GM12878 (cell line): Measurements from ENCODE around the gene MGLL.

Experiments
- BMI1 ChIP-seq: fragments of 450-650 bp; IDR thresholded peaks from 2 replicates; pipeline ENCODE4 v1.6.1; 2016; ENCODE audit warnings: mild to moderate bottlenecking, moderate library complexity, borderline replicate concordance
- CEBPB ChIP-seq, 2 experiments: fragments of 150-350 bp in 1 of 2; IDR thresholded peaks; 2 replicates each; pipeline ENCODE4 v1.6.1; 2012 to 2014; ENCODE audit warnings: low read depth in 2 of 2, low read length in 2 of 2, borderline replicate concordance in 1 of 2, inconsistent platforms in 1 of 2
- EP300 ChIP-seq, 2 experiments: fragments of 150-350 bp in 1 of 2; IDR thresholded peaks; 2 replicates each; pipeline ENCODE4 v1.6.1; 2011 to 2012; ENCODE audit warnings: low read depth in 2 of 2, low read length in 2 of 2, borderline replicate concordance in 1 of 2, improper control_type of control experiment in 1 of 2, inconsistent platforms in 1 of 2; ENCODE audit not compliant: control insufficient read depth in 1 of 2
- HSF1 ChIP-seq: fragments of 150-350 bp; IDR thresholded peaks from 2 replicates; pipeline ENCODE4 v1.6.1; 2014; ENCODE audit warnings: mild to moderate bottlenecking, low read depth, low read length
- NFIC ChIP-seq: IDR thresholded peaks from 2 replicates; pipeline ENCODE4 v1.6.1; 2012; ENCODE audit warnings: low read depth, mild to moderate bottlenecking, inconsistent platforms, low read length, moderate library complexity
- NR2C2 ChIP-seq: IDR thresholded peaks from 2 replicates; pipeline ENCODE4 v1.6.1; 2011; ENCODE audit warnings: borderline replicate concordance, low read depth; ENCODE audit not compliant: control insufficient read depth, insufficient read length
- NR2F1 ChIP-seq: fragments of 450-650 bp; conservative IDR thresholded peaks from 2 replicates; pipeline ENCODE4 v1.6.1; 2017; ENCODE audit warnings: mild to moderate bottlenecking
- POLR2A ChIP-seq: IDR thresholded peaks from 2 replicates; pipeline ENCODE4 v1.6.1; 2011; ENCODE audit warnings: low read depth, mild to moderate bottlenecking, low read length
- POLR2AphosphoS5 ChIP-seq: IDR thresholded peaks from 2 replicates; pipeline ENCODE4 v1.6.1; 2011; ENCODE audit warnings: mild to moderate bottlenecking, low read length, inconsistent platforms
- SP1 ChIP-seq: IDR thresholded peaks from one replicate; pipeline ENCODE4 v1.6.1; 2011; ENCODE audit warnings: low read depth, low read length
- YY1 ChIP-seq: IDR thresholded peaks from 2 replicates; pipeline ENCODE4 v1.6.1; 2011; ENCODE audit warnings: low read depth, mild to moderate bottlenecking, low read length
- TF ChIP-seq, protein P1 (sequence below), 3 experiments: IDR thresholded peaks in 2 of 3; conservative IDR thresholded peaks in 1 of 3; 2 replicates each; pipeline ENCODE4 v1.5.1; 2011; ENCODE audit warnings: low read depth in 3 of 3, low read length in 3 of 3, mild to moderate bottlenecking in 3 of 3, control low read depth in 2 of 3, moderate library complexity in 2 of 3, inconsistent platforms in 1 of 3, mixed read lengths in 1 of 3; ENCODE audit not compliant: control insufficient read depth in 2 of 3, insufficient read depth in 1 of 3; ENCODE audit errors: extremely low read depth in 1 of 3

DNA sequence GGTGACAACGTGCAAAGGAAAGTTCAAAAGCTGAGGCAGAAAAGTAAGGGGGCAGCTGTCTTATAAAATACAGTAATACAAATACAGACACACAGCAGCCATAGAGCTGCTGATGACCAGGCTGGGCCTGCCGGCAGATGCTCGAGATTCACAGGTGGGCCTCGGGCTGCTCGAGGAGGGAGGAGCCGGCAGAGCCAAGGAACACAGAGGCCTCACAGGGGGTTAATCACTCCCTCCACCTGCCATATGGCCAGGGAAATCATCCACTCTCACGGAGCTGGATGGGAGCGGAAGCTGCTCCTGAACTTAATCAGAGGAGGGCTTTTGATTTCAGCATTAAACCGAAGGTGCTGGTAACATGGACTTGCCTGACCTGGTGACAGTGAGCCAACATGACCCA is 29.6 kb upstream of the MGLL start:
- no peak for TF ChIP-seq YY1
- TF ChIP-seq SP1: no peak
- TF ChIP-seq, protein P1, sequence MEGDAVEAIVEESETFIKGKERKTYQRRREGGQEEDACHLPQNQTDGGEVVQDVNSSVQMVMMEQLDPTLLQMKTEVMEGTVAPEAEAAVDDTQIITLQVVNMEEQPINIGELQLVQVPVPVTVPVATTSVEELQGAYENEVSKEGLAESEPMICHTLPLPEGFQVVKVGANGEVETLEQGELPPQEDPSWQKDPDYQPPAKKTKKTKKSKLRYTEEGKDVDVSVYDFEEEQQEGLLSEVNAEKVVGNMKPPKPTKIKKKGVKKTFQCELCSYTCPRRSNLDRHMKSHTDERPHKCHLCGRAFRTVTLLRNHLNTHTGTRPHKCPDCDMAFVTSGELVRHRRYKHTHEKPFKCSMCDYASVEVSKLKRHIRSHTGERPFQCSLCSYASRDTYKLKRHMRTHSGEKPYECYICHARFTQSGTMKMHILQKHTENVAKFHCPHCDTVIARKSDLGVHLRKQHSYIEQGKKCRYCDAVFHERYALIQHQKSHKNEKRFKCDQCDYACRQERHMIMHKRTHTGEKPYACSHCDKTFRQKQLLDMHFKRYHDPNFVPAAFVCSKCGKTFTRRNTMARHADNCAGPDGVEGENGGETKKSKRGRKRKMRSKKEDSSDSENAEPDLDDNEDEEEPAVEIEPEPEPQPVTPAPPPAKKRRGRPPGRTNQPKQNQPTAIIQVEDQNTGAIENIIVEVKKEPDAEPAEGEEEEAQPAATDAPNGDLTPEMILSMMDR (IDR thresholded peaks at IDR 0.05 in 2 of 3, conservative IDR thresholded peaks at IDR 0.05 in 1 of 3; ENCODE audit: control insufficient read depth in 2 of 3, extremely low read depth in 1 of 3, insufficient read depth in 1 of 3, low read depth in 3 of 3, low read length in 3 of 3): no peak
- no peak for TF ChIP-seq EP300 (IDR thresholded peaks at IDR 0.05; ENCODE audit: borderline replicate concordance in 1 of 2, control insufficient read depth in 1 of 2, low read depth in 2 of 2, low read length in 2 of 2)
- TF ChIP-seq NR2F1: no peak
- TF ChIP-seq HSF1: no peak
- TF ChIP-seq BMI1: no peak
- TF ChIP-seq NFIC: no peak
- no peak for TF ChIP-seq POLR2A
- no peak for TF ChIP-seq CEBPB (IDR thresholded peaks at IDR 0.05; ENCODE audit: borderline replicate concordance in 1 of 2, low read depth in 2 of 2, low read length in 2 of 2)
- TF ChIP-seq POLR2AphosphoS5: no peak
- no peak for TF ChIP-seq NR2C2
